ENCODE measurements around the gene AJM1. TPM values are rescaled to one million over a fixed set of nuclear protein-coding genes. Genes with fewer than 3 reads are reported as not detected.

AJM1 gene
- total RNA-seq, 1 donor, result 1.3 TPM

GRCh38 chr9:136857166-136857565 lies 14.9 kb downstream of the AJM1 start:
- no peak for DNase-seq (ENCODE audit: low read depth)
- no peak overlapping the region for H3K4me3 ChIP-seq (ENCODE audit: low read depth, low read length)
- TF ChIP-seq CTCF (IDR thresholded peaks at IDR 0.05; ENCODE audit: insufficient read depth, low read length), result no peak

- no peak overlapping the region for H3K4me3 ChIP-seq (ENCODE audit: low read depth, low read length)
- no peak for TF ChIP-seq CTCF (IDR thresholded peaks at IDR 0.05; ENCODE audit: insufficient read depth, low read length)
- DNase-seq (ENCODE audit: low read depth), result no peak
These were observed 15.5 kb downstream of the AJM1 start for GRCh38 chr9:136857581-136858412.

GRCh38 chr9:136858452-136858843 lies 16.2 kb downstream of the AJM1 start:
- DNase-seq (ENCODE audit: low read depth), result no peak
- no peak for TF ChIP-seq CTCF (IDR thresholded peaks at IDR 0.05; ENCODE audit: insufficient read depth, low read length)
- no peak overlapping the region for H3K4me3 ChIP-seq (ENCODE audit: low read depth, low read length)

- DNase-seq (ENCODE audit: low read depth), result peak; percentile 60
- no peak for TF ChIP-seq CTCF (IDR thresholded peaks at IDR 0.05; ENCODE audit: insufficient read depth, low read length)
- no peak overlapping the region for H3K4me3 ChIP-seq (ENCODE audit: low read depth, low read length)
These were observed 16.8 kb downstream of the AJM1 start for GRCh38 chr9:136858844-136859757.

- no peak overlapping the region for H3K4me3 ChIP-seq (ENCODE audit: low read depth, low read length)
- no peak for TF ChIP-seq CTCF (IDR thresholded peaks at IDR 0.05; ENCODE audit: insufficient read depth, low read length)
- no peak for DNase-seq (ENCODE audit: low read depth)
These were observed 18.3 kb downstream of the AJM1 start for GRCh38 chr9:136860529-136860928.

GRCh38 chr9:136860933-136861873 lies 18.9 kb downstream of the AJM1 start:
- no peak overlapping the region for H3K4me3 ChIP-seq (ENCODE audit: low read depth, low read length)
- no peak for DNase-seq (ENCODE audit: low read depth)
- no peak for TF ChIP-seq CTCF (IDR thresholded peaks at IDR 0.05; ENCODE audit: insufficient read depth, low read length)

Measured in fibroblast of the aortic adventitia (primary cell).